ENCODE results near the gene DDX1. TPM values are rescaled to one million over a fixed set of nuclear protein-coding genes. Genes with fewer than 3 reads are reported as not detected.

Gene DDX1
- total RNA-seq, 1 donor: 120 TPM

DNA sequence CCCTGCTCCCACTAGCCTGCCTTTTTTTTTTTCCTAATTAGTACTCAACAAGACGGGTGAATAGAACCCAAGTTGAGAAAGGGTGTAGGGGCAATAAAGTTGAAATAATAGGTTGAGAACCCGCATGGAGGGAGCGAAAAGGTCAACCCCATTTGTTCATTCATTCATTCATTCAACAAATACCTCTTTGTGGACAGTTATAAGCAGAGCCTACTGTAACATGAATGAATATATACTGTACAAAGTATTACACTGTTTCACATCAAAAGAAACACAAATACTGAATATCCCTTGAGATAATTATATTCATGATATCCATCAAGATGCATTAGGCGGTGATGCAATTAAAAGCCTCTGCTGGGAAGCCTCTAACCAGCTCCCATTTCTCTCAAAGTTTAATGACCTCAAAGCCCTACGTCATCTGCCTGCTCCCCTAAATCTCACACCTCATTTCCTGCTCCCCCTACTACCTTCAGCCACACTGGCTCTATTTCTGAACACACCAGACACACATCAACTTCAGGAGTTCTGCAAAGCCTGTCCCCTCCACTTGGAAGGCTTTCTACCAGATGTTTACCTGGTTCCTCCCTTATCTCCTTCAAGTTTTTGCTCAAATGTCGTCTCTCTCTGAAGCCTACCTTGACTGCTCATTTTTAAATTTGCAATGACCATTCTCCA, 29.2 kb upstream of the DDX1 start:
- DNase-seq (ENCODE audit: low read depth): no peak
- H3K4me3 ChIP-seq (ENCODE audit: low read depth, low read length): no peak overlapping the region
- no peak for TF ChIP-seq CTCF (IDR thresholded peaks at IDR 0.05; ENCODE audit: insufficient read depth, low read depth, low read length)

GRCh38 chr2:15563227-15564100, 28.2 kb upstream of the DDX1 start:
- no peak overlapping the region for H3K4me3 ChIP-seq (ENCODE audit: low read depth, low read length)
- TF ChIP-seq CTCF (IDR thresholded peaks at IDR 0.05; ENCODE audit: insufficient read depth, low read depth, low read length): no peak
- no peak for DNase-seq (ENCODE audit: low read depth)

- TF ChIP-seq CTCF (IDR thresholded peaks at IDR 0.05; ENCODE audit: insufficient read depth, low read depth, low read length): no peak
- DNase-seq (ENCODE audit: low read depth): no peak
- no peak overlapping the region for H3K4me3 ChIP-seq (ENCODE audit: low read depth, low read length)
These were observed 26.3 kb upstream of the DDX1 start for GRCh38 chr2:15565392-15565791.

- DNase-seq (ENCODE audit: low read depth): no peak
- no peak for TF ChIP-seq CTCF (IDR thresholded peaks at IDR 0.05; ENCODE audit: insufficient read depth, low read depth, low read length)
- H3K4me3 ChIP-seq (ENCODE audit: low read depth, low read length): no peak overlapping the region
These were observed 25.5 kb upstream of the DDX1 start for GRCh38 chr2:15565994-15566671.

GRCh38 chr2:15566912-15567311, 24.8 kb upstream of the DDX1 start:
- H3K4me3 ChIP-seq (ENCODE audit: low read depth, low read length): no peak overlapping the region
- no peak for TF ChIP-seq CTCF (IDR thresholded peaks at IDR 0.05; ENCODE audit: insufficient read depth, low read depth, low read length)
- no peak for DNase-seq (ENCODE audit: low read depth)

GRCh38 chr2:15568874-15569273, 22.8 kb upstream of the DDX1 start:
- H3K4me3 ChIP-seq (ENCODE audit: low read depth, low read length): no peak overlapping the region
- no peak for TF ChIP-seq CTCF (IDR thresholded peaks at IDR 0.05; ENCODE audit: insufficient read depth, low read depth, low read length)
- no peak for DNase-seq (ENCODE audit: low read depth)
